CD4-positive, alpha-beta T cell (primary cell): Measurements from ENCODE around the gene TVP23A. TPM values are rescaled to one million over a fixed set of nuclear protein-coding genes. Genes with fewer than 3 reads are reported as not detected.
"Not testable (repeated sequence)": the region's sequence is repeated elsewhere in the genome, so short reads cannot be mapped to it uniquely, and the experiment has no call there.

Experiments
- ATAC-seq: fragments of 200-7000 bp; cut with Tn5 transposase; one replicate; pipeline ENCODE4 v1.10.0; 2022; ENCODE audit warnings: mild to moderate bottlenecking; ENCODE audit not compliant: poor library complexity
- CTCF ChIA-PET: fragments of 350-600 bp; sonication (Branson Sonifier 250); formaldehyde crosslinking; loops from one replicate; lab custom pipeline; 2021; ENCODE audit warnings: antibody characterized with exemption, inconsistent platforms; lab: Charles Lee
- POLR2A ChIA-PET: fragments of 350-600 bp; sonication (Branson Sonifier 250); formaldehyde crosslinking; loops from one replicate; lab custom pipeline; 2021; ENCODE audit warnings: antibody characterized with exemption, inconsistent platforms; lab: Charles Lee
- DNase-seq, 14 experiments: peaks; one replicate each; pipeline ENCODE4 v3.0.0-alpha.2; 2013 to 2020; ENCODE audit warnings: mixed read lengths in 2 of 14
- H3K27ac ChIP-seq, 2 donors: one replicate each; pipeline versions ENCODE4 v1.5.1 to v1.7.0; 2013; ENCODE audit warnings: low read length in 2 of 2, low read depth in 1 of 2, mild to moderate bottlenecking in 1 of 2
- H3K27me3 ChIP-seq, 2 experiments: 1 replicate in 1 of 2; 2 replicates in 1 of 2; pipeline versions ENCODE4 v1.6.1 to v1.7.0; 2013; ENCODE audit warnings: low read length in 2 of 2, control low read depth in 1 of 2, mild to moderate bottlenecking in 1 of 2, moderate library complexity in 1 of 2; ENCODE audit not compliant: insufficient read depth in 2 of 2, control insufficient read depth in 1 of 2
- H3K36me3 ChIP-seq: one replicate; pipeline ENCODE4 v1.6.1; 2013; ENCODE audit warnings: low read length, control low read depth; ENCODE audit not compliant: insufficient read depth
- H3K4me1 ChIP-seq: one replicate; pipeline ENCODE4 v1.6.1; 2013; ENCODE audit warnings: low read length, control low read depth; ENCODE audit not compliant: insufficient read depth
- H3K4me3 ChIP-seq: one replicate; pipeline ENCODE4 v1.5.1; 2013; ENCODE audit warnings: mild to moderate bottlenecking, low read length, moderate library complexity
- H3K9me3 ChIP-seq, 2 experiments: 1 replicate in 1 of 2; 2 replicates in 1 of 2; pipeline versions ENCODE4 v1.6.1 to v1.7.0; 2013; ENCODE audit warnings: low read length in 2 of 2, mild to moderate bottlenecking in 2 of 2, control low read depth in 1 of 2, moderate library complexity in 1 of 2; ENCODE audit not compliant: control insufficient read depth in 1 of 2, insufficient read depth in 1 of 2
- H3K27ac Mint-ChIP-seq: one replicate; pipeline ENCODE4 v1.8.0; 2020; ENCODE audit warnings: mixed read lengths
- H3K27me3 Mint-ChIP-seq: one replicate; pipeline ENCODE4 v1.8.0; 2021; ENCODE audit warnings: mixed read lengths
- H3K36me3 Mint-ChIP-seq: one replicate; pipeline ENCODE4 v1.8.0; 2021; ENCODE audit warnings: low read depth, mixed read lengths
- H3K4me1 Mint-ChIP-seq: one replicate; pipeline ENCODE4 v1.8.0; 2021; ENCODE audit warnings: low read depth, mixed read lengths
- H3K4me3 Mint-ChIP-seq: one replicate; pipeline ENCODE4 v1.8.0; 2020; ENCODE audit warnings: mild to moderate bottlenecking, mixed read lengths
- H3K9me3 Mint-ChIP-seq: one replicate; pipeline ENCODE4 v1.8.0; 2020; ENCODE audit warnings: mixed read lengths
- intact Hi-C, 2 experiments: fragments of 100-400 bp; cut with DNase I in 1 of 2; cut with micrococcal nuclease in 1 of 2; formaldehyde crosslinking; loops; one replicate each; pipeline versions ENCODE4 v1.15.1 to v1.9.0; 2023 to 2025; cut with DNase I, micrococcal nuclease
- total RNA-seq, 174 experiments: library from RNA in 2 of 174; stranded (reverse) in 2 of 174; gene quantifications; one replicate each; pipeline ENCODE4 v1.2.3 and lab custom pipeline; 2021 to 2026
- TF ChIP-seq, protein P1 (sequence below): fragments of 200-600 bp; IDR thresholded peaks from one replicate; pipeline ENCODE4 v1.8.0; 2022; ENCODE audit warnings: antibody characterized with exemption, mild to moderate bottlenecking

The TVP23A gene
- total RNA-seq, 2 experiments from 2014 or later: not detected

DNA sequence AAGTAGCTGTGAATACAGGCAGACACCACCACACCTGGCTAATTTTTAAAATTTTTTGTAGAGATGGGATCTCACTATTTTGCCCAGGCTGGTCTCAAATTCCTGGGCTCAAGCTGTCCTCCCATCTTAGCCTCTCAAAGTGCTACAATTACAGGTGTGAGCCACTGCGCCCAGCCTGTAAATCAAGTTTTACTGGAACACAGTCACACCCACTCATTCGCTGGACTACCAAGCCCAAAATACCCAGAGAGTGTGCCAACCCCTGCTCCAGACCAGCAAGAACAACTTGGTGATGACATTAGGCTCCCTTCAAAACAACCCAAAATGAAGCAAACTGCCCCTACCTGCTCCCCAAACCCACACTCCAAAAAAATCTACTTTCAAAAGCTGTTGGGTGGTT is 36.0 kb downstream of the TVP23A start:
- Mint-ChIP-seq H3K36me3 (no peaks in the 10 kb centered on the region), H3K4me1 (no peaks in the 10 kb centered on the region), H3K27me3 (peaks cover 9% of the 10 kb centered on the region), H3K27ac (no peak overlapping the region), H3K4me3 (no peak overlapping the region), H3K9me3 (no peaks in the 10 kb centered on the region)
- DNase-seq (no peak), ATAC-seq (no peak)
- no peaks in the 10 kb centered on the region for H3K36me3 ChIP-seq
- POLR2A ChIA-PET: no interaction called here
- H3K27ac ChIP-seq: no peak overlapping the region
- no peaks in the 10 kb centered on the region for H3K9me3 ChIP-seq
- H3K27me3 ChIP-seq: no peaks in the 10 kb centered on the region
- no peaks in the 10 kb centered on the region for H3K4me1 ChIP-seq
- CTCF ChIA-PET: no interaction called here
- no peak overlapping the region for H3K4me3 ChIP-seq
- TF ChIP-seq, protein P1, sequence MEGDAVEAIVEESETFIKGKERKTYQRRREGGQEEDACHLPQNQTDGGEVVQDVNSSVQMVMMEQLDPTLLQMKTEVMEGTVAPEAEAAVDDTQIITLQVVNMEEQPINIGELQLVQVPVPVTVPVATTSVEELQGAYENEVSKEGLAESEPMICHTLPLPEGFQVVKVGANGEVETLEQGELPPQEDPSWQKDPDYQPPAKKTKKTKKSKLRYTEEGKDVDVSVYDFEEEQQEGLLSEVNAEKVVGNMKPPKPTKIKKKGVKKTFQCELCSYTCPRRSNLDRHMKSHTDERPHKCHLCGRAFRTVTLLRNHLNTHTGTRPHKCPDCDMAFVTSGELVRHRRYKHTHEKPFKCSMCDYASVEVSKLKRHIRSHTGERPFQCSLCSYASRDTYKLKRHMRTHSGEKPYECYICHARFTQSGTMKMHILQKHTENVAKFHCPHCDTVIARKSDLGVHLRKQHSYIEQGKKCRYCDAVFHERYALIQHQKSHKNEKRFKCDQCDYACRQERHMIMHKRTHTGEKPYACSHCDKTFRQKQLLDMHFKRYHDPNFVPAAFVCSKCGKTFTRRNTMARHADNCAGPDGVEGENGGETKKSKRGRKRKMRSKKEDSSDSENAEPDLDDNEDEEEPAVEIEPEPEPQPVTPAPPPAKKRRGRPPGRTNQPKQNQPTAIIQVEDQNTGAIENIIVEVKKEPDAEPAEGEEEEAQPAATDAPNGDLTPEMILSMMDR: no peak
- intact Hi-C loops: no loop called here

DNA sequence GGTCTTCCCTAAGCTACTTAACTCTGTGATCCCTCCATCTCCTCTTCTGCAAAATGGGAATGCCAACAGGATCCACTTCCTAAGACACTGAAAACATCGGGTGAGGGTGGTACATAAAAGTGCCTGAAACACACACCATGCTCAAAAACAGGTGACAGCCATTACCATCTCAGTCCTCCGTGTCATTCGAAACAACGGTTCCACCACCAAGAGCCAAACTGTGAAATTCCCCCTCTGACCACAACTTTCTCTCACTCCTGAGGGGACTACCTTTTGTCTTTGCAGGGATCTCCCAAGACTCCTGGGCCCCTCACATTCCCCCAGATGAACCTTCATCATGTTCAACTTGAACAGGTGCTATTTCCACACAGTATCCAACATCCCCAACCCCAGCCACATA is 38.0 kb downstream of the TVP23A start:
- Mint-ChIP-seq H3K9me3 (no peaks in the 10 kb centered on the region), H3K4me1 (peaks cover 3% of the 10 kb centered on the region), H3K27ac (no peak overlapping the region), H3K4me3 (no peak overlapping the region), H3K27me3 (peaks cover 9% of the 10 kb centered on the region), H3K36me3 (no peaks in the 10 kb centered on the region)
- ATAC-seq (no peak), DNase-seq (no peak)
- ChIA-PET POLR2A (no interaction called here), CTCF (no interaction called here)
- H3K4me1 ChIP-seq: no peaks in the 10 kb centered on the region
- TF ChIP-seq, protein P1: no peak
- intact Hi-C loops: no loop called here
- no peaks in the 10 kb centered on the region for H3K36me3 ChIP-seq
- H3K27ac ChIP-seq: no peak overlapping the region
- H3K27me3 ChIP-seq: no peaks in the 10 kb centered on the region
- H3K9me3 ChIP-seq: no peaks in the 10 kb centered on the region
- H3K4me3 ChIP-seq: no peak overlapping the region

DNA sequence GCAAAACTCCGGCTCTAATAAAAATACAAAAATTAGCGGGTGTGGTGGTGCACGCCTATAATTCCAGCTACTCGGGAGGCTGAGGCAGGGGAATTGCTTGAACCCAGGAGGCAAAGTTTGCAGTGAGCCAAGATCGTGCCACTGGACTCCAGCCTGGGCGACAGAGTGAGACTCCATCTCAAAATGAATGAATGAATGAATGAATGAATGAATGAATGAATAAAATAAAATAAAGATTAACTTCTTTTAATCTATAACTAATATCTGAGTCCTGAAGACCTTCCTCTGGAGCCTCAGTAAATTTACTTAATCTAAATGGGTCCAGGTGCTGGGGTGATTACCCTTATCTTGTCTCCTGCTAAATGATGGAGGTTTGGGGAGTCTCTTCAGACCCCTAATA is 38.7 kb downstream of the TVP23A start:
- H3K4me3 Mint-ChIP-seq, H3K4me1 Mint-ChIP-seq, ATAC-seq, H3K27ac ChIP-seq, intact Hi-C loops, POLR2A ChIA-PET, CTCF ChIA-PET, H3K4me1 ChIP-seq, H3K9me3 ChIP-seq, H3K4me3 ChIP-seq, DNase-seq, H3K9me3 Mint-ChIP-seq, H3K36me3 ChIP-seq, H3K27me3 Mint-ChIP-seq, H3K36me3 Mint-ChIP-seq, H3K27me3 ChIP-seq, H3K27ac Mint-ChIP-seq: not testable (repeated sequence)

DNA sequence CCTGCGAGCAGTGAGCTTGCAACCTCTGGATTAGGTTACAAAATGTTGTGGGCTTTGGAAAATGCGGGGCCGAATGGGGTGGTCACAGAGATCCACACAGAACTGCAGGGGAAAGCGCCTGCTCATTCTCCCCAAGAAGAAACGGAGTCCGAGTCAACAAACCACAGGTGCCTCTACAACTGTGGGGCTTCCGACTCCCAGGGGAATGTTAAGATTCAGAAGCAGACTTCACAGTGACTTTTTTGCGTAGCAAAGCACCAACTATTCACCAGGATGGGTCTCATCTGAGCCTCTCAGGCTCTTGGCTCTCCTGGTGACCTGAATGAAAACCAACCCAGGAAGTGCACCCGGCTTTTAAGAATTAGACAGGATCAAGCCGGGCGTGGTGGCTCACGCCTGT is 41.2 kb downstream of the TVP23A start:
- Mint-ChIP-seq H3K27me3 (peaks cover 9% of the 10 kb centered on the region), H3K4me3 (no peak overlapping the region), H3K4me1 (peaks cover 3% of the 10 kb centered on the region), H3K36me3 (no peaks in the 10 kb centered on the region), H3K9me3 (no peaks in the 10 kb centered on the region), H3K27ac (no peak overlapping the region)
- Histone ChIP-seq H3K27me3 (no peaks in the 10 kb centered on the region), H3K27ac (no peak overlapping the region), H3K4me3 (no peak overlapping the region), H3K36me3 (no peaks in the 10 kb centered on the region), H3K4me1 (no peaks in the 10 kb centered on the region), H3K9me3 (no peaks in the 10 kb centered on the region)
- intact Hi-C loops: no loop called here
- ChIA-PET CTCF (no interaction called here), POLR2A (no interaction called here)
- TF ChIP-seq, protein P1: no peak
- no peak for ATAC-seq
- DNase-seq: no peak

DNA sequence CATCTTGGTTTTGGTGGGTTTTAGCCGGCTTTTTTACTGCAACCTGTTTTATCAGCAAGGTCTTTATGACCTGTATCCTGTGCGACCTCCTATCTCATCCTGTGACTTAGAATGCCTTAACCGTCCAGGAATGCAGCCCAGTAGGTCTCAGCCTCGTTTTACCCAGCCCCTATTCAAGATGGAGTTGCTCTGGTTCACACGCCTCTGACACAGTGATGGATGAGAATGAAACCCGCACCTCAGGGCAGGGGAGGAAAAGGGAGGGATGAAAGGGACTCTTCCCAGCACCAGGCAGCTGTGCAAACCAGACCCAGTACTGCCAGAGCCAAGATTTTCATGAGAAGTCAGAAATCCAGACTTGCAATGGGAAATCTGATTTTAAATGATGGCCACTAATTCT is 41.7 kb downstream of the TVP23A start:
- CTCF ChIA-PET, H3K4me1 Mint-ChIP-seq, H3K27ac Mint-ChIP-seq: not testable (repeated sequence)

More for the DNA sequence above, 41.7 kb downstream of the TVP23A start:
- ATAC-seq, H3K27me3 ChIP-seq, H3K36me3 Mint-ChIP-seq, H3K36me3 ChIP-seq, DNase-seq, intact Hi-C loops, H3K4me3 ChIP-seq, H3K27me3 Mint-ChIP-seq, H3K4me1 ChIP-seq, H3K9me3 Mint-ChIP-seq, H3K4me3 Mint-ChIP-seq, H3K9me3 ChIP-seq, H3K27ac ChIP-seq, POLR2A ChIA-PET: not testable (repeated sequence)
